Stomach (tissue), 9 donors: Measurements from ENCODE around the gene CCSER1. TPM values are rescaled to one million over a fixed set of nuclear protein-coding genes. Genes with fewer than 3 reads are reported as not detected.

Experiments
- DNase-seq, 2 donors: peaks; one replicate each; pipeline versions ENCODE4 v3.0.0 to v3.0.0-alpha.2; 2013 to 2019
- H3K27ac ChIP-seq, 5 donors: fragments of 200-600 bp in 4 of 5; sonication (generic) in 4 of 5; one replicate each; pipeline ENCODE4 v1.5.1; 2013 to 2019; ENCODE audit warnings: mild to moderate bottlenecking in 1 of 5, moderate library complexity in 1 of 5
- H3K27me3 ChIP-seq, 3 donors: fragments of 200-600 bp; sonication (generic); one replicate each; pipeline ENCODE4 v1.5.1; 2017 to 2019; ENCODE audit warnings: mixed run types in 1 of 3
- H3K36me3 ChIP-seq, 4 donors: fragments of 200-600 bp; sonication (generic); 1 replicate in 3 of 4; 2 replicates in 1 of 4; pipeline ENCODE4 v1.5.1; 2016 to 2019
- H3K4me1 ChIP-seq, 4 donors: fragments of 200-600 bp; sonication (generic); one replicate each; pipeline ENCODE4 v1.5.1; 2016 to 2019
- H3K4me3 ChIP-seq, 4 donors: fragments of 200-600 bp; sonication (generic) in 3 of 4; one replicate each; pipeline ENCODE4 v1.5.1; 2016 to 2019; ENCODE audit warnings: mild to moderate bottlenecking in 1 of 4
- H3K9me3 ChIP-seq, 4 donors: fragments of 200-600 bp; sonication (generic); one replicate each; pipeline ENCODE4 v1.5.1; 2016 to 2019
- EP300 ChIP-seq: sonication (generic); formaldehyde crosslinking; IDR thresholded peaks from one replicate; pipeline ENCODE4 v1.6.1; 2017; ENCODE audit warnings: antibody characterized with exemption
- POLR2A ChIP-seq, 4 donors: fragments of 450-650 bp; IDR thresholded peaks; one replicate each; pipeline ENCODE4 v1.6.1; 2016; ENCODE audit warnings: antibody characterized with exemption in 4 of 4, control low read depth in 2 of 4, mild to moderate bottlenecking in 1 of 4, moderate library complexity in 1 of 4
- POLR2AphosphoS5 ChIP-seq, 3 donors: sonication (generic); formaldehyde crosslinking; IDR thresholded peaks; one replicate each; pipeline ENCODE4 v1.6.1; 2016; ENCODE audit warnings: antibody characterized with exemption in 3 of 3
- WGBS, 5 donors: extraction: QIAGEN DNeasy Blood & Tissue Kit in 3 of 5; methylation state at CpG; one replicate each; pipeline versions ENCODE4 v1.1.5 to v1.1.7; 2013 to 2018; 5-methylcytosine and 5-hydroxymethylcytosine counted together
- intact Hi-C: fragments of 100-400 bp; cut with DNase I; formaldehyde crosslinking; loops from one replicate; pipeline ENCODE4 v1.15.1; 2023; ENCODE audit warnings: low total_unique reads
- polyA plus RNA-seq, 3 donors: library from polyadenylated mRNA; stranded (reverse); fragments of 200-250 nt; gene quantifications; one replicate each; pipeline ENCODE4 v1.2.3, GENCODE V29; 2013
- total RNA-seq, 5 donors: library from RNA; depleted of rRNA; stranded (reverse); fragments of >200 nt; gene quantifications; one replicate each; pipeline versions ENCODE4 v1.1.0 to v1.2.3, GENCODE V29; 2014 to 2016
- TF ChIP-seq, protein P1 (sequence below), 7 experiments: fragments of 450-650 bp in 4 of 7; fragments of 200-600 bp in 3 of 7; sonication (generic) in 3 of 7; IDR thresholded peaks; one replicate each; pipeline ENCODE4 v1.5.1; 2016 to 2019; ENCODE audit warnings: antibody characterized with exemption in 7 of 7, control low read depth in 2 of 7, mild to moderate bottlenecking in 1 of 7
- donor health status: healthy with polysubstance abuse.
- donor health status: Bipolar disorder and iron deficiency.
- donor health status: healthy.

The CCSER1 gene
- total and polyA plus RNA-seq, 8 donors, result 0.33 to 149 (median 15.2) TPM

DNA sequence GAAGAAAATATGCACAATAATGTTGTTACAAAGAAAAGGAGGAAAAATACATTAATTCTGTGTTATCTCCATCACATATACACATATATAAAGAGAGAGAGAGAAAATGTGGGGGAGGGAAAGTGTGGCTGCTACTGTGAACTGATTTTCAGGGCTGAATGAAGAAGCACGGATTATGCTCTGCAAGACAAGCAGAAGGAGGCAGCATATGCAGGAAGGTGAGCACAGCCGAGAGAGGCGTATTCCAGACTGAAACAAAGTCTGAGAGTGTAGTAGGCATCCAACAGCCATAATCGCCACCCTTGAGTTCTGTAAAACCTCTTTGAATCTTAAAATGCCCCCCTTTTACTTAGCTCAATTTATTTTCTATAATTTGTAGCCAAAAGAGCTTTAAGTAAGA is 1094.8 kb downstream of the CCSER1 start:
- no peak for TF ChIP-seq EP300
- Histone ChIP-seq H3K4me3 (no peak overlapping the region), H3K4me1 (no peaks in the 10 kb centered on the region), H3K27ac (no peak overlapping the region), H3K27me3 (no peaks in the 10 kb centered on the region), H3K36me3 (no peaks in the 10 kb centered on the region), H3K9me3 (no peaks in the 10 kb centered on the region)
- DNase-seq, result no peak
- intact Hi-C loops, result no loop called here
- WGBS, 5 donors, result 85 to 97% (median 90%) methylated on average over 4 of the region's 4 CpGs

DNA sequence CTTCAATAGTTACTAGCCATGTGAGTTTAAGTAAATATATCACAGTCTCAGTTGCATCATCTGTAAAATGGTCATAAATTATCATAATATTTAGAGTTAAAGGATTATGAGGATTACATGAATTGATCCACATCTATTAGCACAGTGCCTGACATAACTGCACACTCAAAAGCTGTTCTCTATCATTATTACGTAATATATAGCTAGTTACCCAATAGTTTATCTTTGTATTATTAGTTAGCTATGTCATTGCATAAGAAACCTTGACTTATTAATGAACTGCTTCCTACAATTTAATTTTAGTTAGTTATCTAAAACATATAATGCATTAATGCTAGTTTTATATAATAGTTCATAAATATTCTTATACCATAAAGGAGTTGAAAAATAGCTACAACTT is 1099.7 kb downstream of the CCSER1 start:
- H3K36me3 ChIP-seq, result no peaks in the 10 kb centered on the region
- no peaks in the 10 kb centered on the region for H3K27me3 ChIP-seq
- no peak overlapping the region for H3K4me3 ChIP-seq
- DNase-seq, result no peak
- no peaks in the 10 kb centered on the region for H3K4me1 ChIP-seq
- intact Hi-C loops, result no loop called here
- H3K9me3 ChIP-seq, result no peaks in the 10 kb centered on the region
- H3K27ac ChIP-seq, result no peak overlapping the region
- TF ChIP-seq, protein P1, sequence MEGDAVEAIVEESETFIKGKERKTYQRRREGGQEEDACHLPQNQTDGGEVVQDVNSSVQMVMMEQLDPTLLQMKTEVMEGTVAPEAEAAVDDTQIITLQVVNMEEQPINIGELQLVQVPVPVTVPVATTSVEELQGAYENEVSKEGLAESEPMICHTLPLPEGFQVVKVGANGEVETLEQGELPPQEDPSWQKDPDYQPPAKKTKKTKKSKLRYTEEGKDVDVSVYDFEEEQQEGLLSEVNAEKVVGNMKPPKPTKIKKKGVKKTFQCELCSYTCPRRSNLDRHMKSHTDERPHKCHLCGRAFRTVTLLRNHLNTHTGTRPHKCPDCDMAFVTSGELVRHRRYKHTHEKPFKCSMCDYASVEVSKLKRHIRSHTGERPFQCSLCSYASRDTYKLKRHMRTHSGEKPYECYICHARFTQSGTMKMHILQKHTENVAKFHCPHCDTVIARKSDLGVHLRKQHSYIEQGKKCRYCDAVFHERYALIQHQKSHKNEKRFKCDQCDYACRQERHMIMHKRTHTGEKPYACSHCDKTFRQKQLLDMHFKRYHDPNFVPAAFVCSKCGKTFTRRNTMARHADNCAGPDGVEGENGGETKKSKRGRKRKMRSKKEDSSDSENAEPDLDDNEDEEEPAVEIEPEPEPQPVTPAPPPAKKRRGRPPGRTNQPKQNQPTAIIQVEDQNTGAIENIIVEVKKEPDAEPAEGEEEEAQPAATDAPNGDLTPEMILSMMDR (IDR thresholded peaks at IDR 0.05), result no peak
- TF ChIP-seq POLR2AphosphoS5 (IDR thresholded peaks at IDR 0.05), result no peak
- TF ChIP-seq POLR2A (IDR thresholded peaks at IDR 0.05), result no peak
- TF ChIP-seq EP300, result no peak
- WGBS, 5 donors, result 68 to 84% (median 83%) methylated on average over 1 of the region's 1 CpG

DNA sequence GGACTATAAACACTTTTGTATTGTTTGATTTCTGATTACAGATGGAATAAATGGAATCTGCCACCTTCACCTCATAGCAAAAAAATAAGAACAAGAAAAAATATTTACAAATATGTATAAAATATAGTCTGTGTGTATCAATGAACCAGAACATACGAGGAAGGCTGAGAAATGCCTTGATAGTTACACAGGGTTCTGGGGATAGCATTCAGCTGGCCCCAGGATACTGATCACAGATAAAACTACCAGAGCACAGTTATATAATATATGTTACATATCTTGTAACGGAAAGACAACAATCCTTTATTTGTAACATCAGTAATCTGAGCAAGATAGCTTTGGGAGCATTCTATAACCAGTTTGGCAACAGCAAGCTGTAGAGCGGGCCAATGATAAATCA is 1101.5 kb downstream of the CCSER1 start:
- 90 to 93% (median 90%) methylated on average over 3 of the region's 3 CpGs for WGBS, 5 donors
- H3K27ac ChIP-seq, result no peak overlapping the region
- H3K9me3 ChIP-seq, result no peaks in the 10 kb centered on the region
- H3K36me3 ChIP-seq, result no peaks in the 10 kb centered on the region
- TF ChIP-seq POLR2AphosphoS5 (IDR thresholded peaks at IDR 0.05) (no peak), POLR2A (IDR thresholded peaks at IDR 0.05) (no peak), EP300 (no peak)
- TF ChIP-seq, protein P1 (IDR thresholded peaks at IDR 0.05), result no peak
- H3K4me1 ChIP-seq, result no peaks in the 10 kb centered on the region
- H3K27me3 ChIP-seq, result no peaks in the 10 kb centered on the region
- H3K4me3 ChIP-seq, result no peak overlapping the region
- DNase-seq, result no peak
- intact Hi-C loops, result no loop called here

DNA sequence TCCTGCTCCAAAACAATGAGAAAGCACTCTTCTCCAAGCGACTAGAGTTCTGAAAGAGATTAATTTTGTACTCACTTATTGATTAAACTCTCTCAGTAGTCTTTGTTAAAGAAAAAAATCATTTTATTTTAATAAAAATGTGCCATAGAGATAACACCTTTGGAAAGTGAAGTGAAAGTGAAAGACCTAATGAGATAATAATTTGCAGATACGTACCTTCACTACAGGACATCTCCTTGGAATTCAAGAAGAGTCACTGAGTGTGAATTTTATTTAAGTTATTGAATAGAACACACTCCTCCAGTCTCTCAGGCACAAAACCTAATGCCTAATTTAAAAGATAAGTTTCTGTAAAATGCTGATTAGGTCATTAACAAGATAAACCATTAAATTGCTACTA is 1106.0 kb downstream of the CCSER1 start:
- Histone ChIP-seq H3K9me3 (no peaks in the 10 kb centered on the region), H3K27ac (no peak overlapping the region), H3K4me3 (no peak overlapping the region), H3K4me1 (no peaks in the 10 kb centered on the region), H3K36me3 (no peaks in the 10 kb centered on the region), H3K27me3 (no peaks in the 10 kb centered on the region)
- DNase-seq, result no peak
- no peak for TF ChIP-seq EP300
- TF ChIP-seq, protein P1 (IDR thresholded peaks at IDR 0.05), result no peak
- TF ChIP-seq POLR2A (IDR thresholded peaks at IDR 0.05), result no peak
- TF ChIP-seq POLR2AphosphoS5 (IDR thresholded peaks at IDR 0.05), result no peak
- WGBS, 5 donors, result 70 to 84% (median 75%) methylated on average over 2 of the region's 2 CpGs
- intact Hi-C loops, result no loop called here

DNA sequence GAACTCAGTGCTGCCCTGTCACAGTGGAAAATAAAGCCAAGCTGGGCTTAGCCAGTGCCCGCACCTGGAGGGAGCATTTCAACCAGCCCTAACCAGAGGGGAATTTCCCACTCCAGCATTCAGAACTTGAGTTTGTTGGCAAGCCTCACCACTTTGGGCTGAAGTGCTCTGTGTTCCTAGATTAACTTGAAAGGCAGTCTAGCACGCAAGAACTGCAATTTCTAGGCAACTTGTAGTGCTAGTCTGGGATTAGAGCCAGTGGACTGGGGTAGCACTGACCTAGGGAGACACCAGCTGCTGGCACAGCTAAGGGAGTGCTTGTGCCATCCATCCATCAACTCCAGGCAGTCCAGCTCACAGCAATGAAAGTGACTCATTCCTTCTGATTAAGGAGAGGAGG is 1115.9 kb downstream of the CCSER1 start:
- Histone ChIP-seq H3K27ac (no peak overlapping the region), H3K27me3 (no peaks in the 10 kb centered on the region), H3K9me3 (peaks cover 0 to 6% (median 0%) of the 10 kb centered on the region in 4 donors), H3K4me3 (no peak overlapping the region), H3K36me3 (no peaks in the 10 kb centered on the region), H3K4me1 (no peaks in the 10 kb centered on the region)
- intact Hi-C loops, result no loop called here
- TF ChIP-seq, protein P1 (IDR thresholded peaks at IDR 0.05), result no peak
- TF ChIP-seq POLR2A (IDR thresholded peaks at IDR 0.05) (no peak), POLR2AphosphoS5 (IDR thresholded peaks at IDR 0.05) (no peak)
- no peak for DNase-seq
- whole genome bisulfite sequencing, 5 donors, result 19 to 39% (median 27%) methylated on average over 2 of the region's 2 CpGs
